IMR-90 (cell line): ENCODE results near the gene DYTN. TPM values are rescaled to one million over a fixed set of nuclear protein-coding genes. Genes with fewer than 3 reads are reported as not detected.

Source experiments
- ATAC-seq: fragments of 200-7000 bp; cut with Tn5 transposase; 2 replicates; pipeline ENCODE4 v1.9.1; 2020; ENCODE audit warnings: low read depth, mild to moderate bottlenecking, moderate library complexity
- BruUV-seq: library from RNA; stranded (reverse); fragments of 400-500 nt; replicated peaks from 2 replicates; lab custom pipeline; 2021; lab: Mats Ljungman, UMichigan
- CTCF ChIA-PET: fragments of 300-600 bp; formaldehyde crosslinking; extraction: SDS; loops from one replicate; lab custom pipeline; 2021; ENCODE audit warnings: antibody characterized with exemption; lab: Yijun Ruan, JAX
- POLR2A ChIA-PET: fragments of 300-600 bp; sonication (Branson Sonifier 250); formaldehyde crosslinking; loops from one replicate; lab custom pipeline; 2022; ENCODE audit warnings: antibody characterized with exemption; ENCODE audit not compliant: unreplicated experiment; lab: Charles Lee
- DNase-seq: peaks from one replicate; pipeline ENCODE4 v3.0.0; 2013
- H2AFZ ChIP-seq: replicated peaks from 2 replicates; pipeline ENCODE3; 2013; ENCODE audit warnings: low read length, mild to moderate bottlenecking; ENCODE audit not compliant: poor library complexity
- H2AK5ac ChIP-seq: 2 replicates; pipeline ENCODE4 v1.6.1; 2013; ENCODE audit warnings: low read depth, low read length, inconsistent platforms
- H2AK9ac ChIP-seq: replicated peaks from 2 replicates; pipeline ENCODE3; 2013; ENCODE audit warnings: mild to moderate bottlenecking, low read depth, low read length, moderate library complexity; ENCODE audit not compliant: poor library complexity
- H2BK120ac ChIP-seq: 2 replicates; pipeline ENCODE4 v1.6.1; 2013; ENCODE audit warnings: low read depth, low read length, inconsistent platforms
- H2BK15ac ChIP-seq: 3 replicates; pipeline ENCODE4 v1.6.1; 2013; ENCODE audit warnings: low read depth, low read length, inconsistent platforms
- H2BK20ac ChIP-seq: 2 replicates; pipeline ENCODE4 v1.6.1; 2013; ENCODE audit warnings: low read depth, mild to moderate bottlenecking, inconsistent platforms, low read length, moderate library complexity
- H2BK5ac ChIP-seq: 2 replicates; pipeline ENCODE4 v1.6.1; 2013; ENCODE audit warnings: mild to moderate bottlenecking, low read depth, low read length, inconsistent platforms; ENCODE audit not compliant: poor library complexity, severe bottlenecking
- H3K14ac ChIP-seq: replicated peaks from 2 replicates; pipeline ENCODE4 v1.6.1; 2013; ENCODE audit warnings: low read depth, low read length, inconsistent platforms
- H3K18ac ChIP-seq: 2 replicates; pipeline ENCODE4 v1.6.1; 2013; ENCODE audit warnings: low read depth, low read length, control low read depth
- H3K23ac ChIP-seq: 2 replicates; pipeline ENCODE4 v1.6.1; 2013; ENCODE audit warnings: low read depth, low read length, inconsistent platforms
- H3K27ac ChIP-seq: 2 replicates; pipeline ENCODE4 v1.5.1; 2013; ENCODE audit warnings: mild to moderate bottlenecking, control low read depth, low read length; ENCODE audit not compliant: insufficient read depth
- H3K27me3 ChIP-seq: 2 replicates; pipeline ENCODE4 v1.6.1; 2013; ENCODE audit warnings: low read length; ENCODE audit not compliant: control insufficient read depth, insufficient read depth
- H3K36me3 ChIP-seq: 2 replicates; pipeline ENCODE4 v1.6.1; 2013; ENCODE audit warnings: low read length, mixed read lengths; ENCODE audit not compliant: control insufficient read depth, insufficient read depth
- H3K4ac ChIP-seq: 2 replicates; pipeline ENCODE4 v1.6.1; 2013; ENCODE audit warnings: low read depth, low read length, inconsistent platforms
- H3K4me1 ChIP-seq: 2 replicates; pipeline ENCODE4 v1.6.1; 2013; ENCODE audit warnings: low read length, mixed read lengths; ENCODE audit not compliant: control insufficient read depth, insufficient read depth
- H3K4me2 ChIP-seq: 2 replicates; pipeline ENCODE4 v1.6.1; 2013; ENCODE audit warnings: low read depth, mild to moderate bottlenecking, control low read depth, low read length, moderate library complexity
- H3K4me3 ChIP-seq: 2 replicates; pipeline ENCODE4 v1.5.1; 2013; ENCODE audit warnings: low read depth, mild to moderate bottlenecking, control low read depth, low read length, moderate library complexity; ENCODE audit not compliant: insufficient read depth
- H3K56ac ChIP-seq: 2 replicates; pipeline ENCODE4 v1.6.1; 2013; ENCODE audit warnings: low read length, inconsistent platforms; ENCODE audit not compliant: insufficient read depth; ENCODE audit errors: extremely low read depth
- H3K79me1 ChIP-seq, 2 experiments: 2 replicates each; pipeline ENCODE4 v1.6.1; 2013; ENCODE audit warnings: low read length in 2 of 2, inconsistent platforms in 1 of 2, low read depth in 1 of 2
- H3K9ac ChIP-seq: 2 replicates; pipeline ENCODE4 v1.6.1; 2013; ENCODE audit warnings: low read depth, low read length, control low read depth
- H3K9me1 ChIP-seq: 2 replicates; pipeline ENCODE4 v1.6.1; 2013; ENCODE audit warnings: low read length, inconsistent platforms; ENCODE audit not compliant: insufficient read depth
- H3K9me3 ChIP-seq: 2 replicates; pipeline ENCODE4 v1.6.1; 2013; ENCODE audit warnings: low read length; ENCODE audit not compliant: control insufficient read depth, insufficient read depth
- H4K20me1 ChIP-seq: 2 replicates; pipeline ENCODE4 v1.6.1; 2013; ENCODE audit warnings: low read length, inconsistent platforms; ENCODE audit not compliant: insufficient read depth
- H4K5ac ChIP-seq: 2 replicates; pipeline ENCODE4 v1.6.1; 2013; ENCODE audit warnings: mild to moderate bottlenecking, low read depth, low read length, control low read depth
- H4K8ac ChIP-seq, 2 experiments: 2 replicates each; pipeline ENCODE4 v1.6.1; 2013; ENCODE audit warnings: low read depth in 2 of 2, low read length in 2 of 2, control low read depth in 1 of 2, inconsistent platforms in 1 of 2
- H4K91ac ChIP-seq: 2 replicates; pipeline ENCODE4 v1.6.1; 2013; ENCODE audit warnings: low read depth, low read length, inconsistent platforms; ENCODE audit not compliant: insufficient read depth
- BHLHE40 ChIP-seq: fragments of 150-350 bp; IDR thresholded peaks from 2 replicates; pipeline ENCODE4 v1.6.1; 2016; ENCODE audit warnings: mild to moderate bottlenecking, low read depth, low read length
- CEBPB ChIP-seq: IDR thresholded peaks from 2 replicates; pipeline ENCODE4 v1.6.1; 2012; ENCODE audit warnings: low read depth, low read length, improper control_type of control experiment
- CHD1 ChIP-seq: IDR thresholded peaks from 2 replicates; pipeline ENCODE4 v1.6.1; 2012; ENCODE audit warnings: low read depth, low read length, improper control_type of control experiment
- CTCF ChIP-seq: conservative IDR thresholded peaks from 2 replicates; pipeline ENCODE4 v1.5.1; 2012; ENCODE audit warnings: mild to moderate bottlenecking, low read depth, low read length, improper control_type of control experiment
- ELK1 ChIP-seq: fragments of 150-350 bp; IDR thresholded peaks from 2 replicates; pipeline ENCODE4 v1.6.1; 2016; ENCODE audit warnings: low read depth, mild to moderate bottlenecking, low read length, moderate library complexity, borderline replicate concordance
- FOS ChIP-seq: fragments of 150-350 bp; IDR thresholded peaks from 2 replicates; pipeline ENCODE4 v1.6.1; 2016; ENCODE audit warnings: low read depth, low read length
- MAFK ChIP-seq: IDR thresholded peaks from 2 replicates; pipeline ENCODE4 v1.6.1; 2012; ENCODE audit warnings: low read depth, low read length, improper control_type of control experiment
- MAZ ChIP-seq: IDR thresholded peaks from 2 replicates; pipeline ENCODE4 v1.6.1; 2012; ENCODE audit warnings: low read depth, mild to moderate bottlenecking, low read length, improper control_type of control experiment, moderate library complexity, borderline replicate concordance
- MXI1 ChIP-seq: IDR thresholded peaks from 2 replicates; pipeline ENCODE4 v1.6.1; 2012; ENCODE audit warnings: low read depth, mild to moderate bottlenecking, low read length, moderate library complexity, borderline replicate concordance
- NFE2L2 ChIP-seq: fragments of 150-350 bp; IDR thresholded peaks from 2 replicates; pipeline ENCODE4 v1.6.1; 2016; ENCODE audit warnings: low read depth, mild to moderate bottlenecking, low read length
- POLR2A ChIP-seq: IDR thresholded peaks from 2 replicates; pipeline ENCODE4 v1.6.1; 2012; ENCODE audit warnings: mild to moderate bottlenecking, low read depth, low read length
- RAD21 ChIP-seq: IDR thresholded peaks from 2 replicates; pipeline ENCODE4 v1.6.1; 2012; ENCODE audit warnings: low read length, improper control_type of control experiment
- RCOR1 ChIP-seq: IDR thresholded peaks from 2 replicates; pipeline ENCODE4 v1.6.1; 2012; ENCODE audit warnings: mild to moderate bottlenecking, low read length, improper control_type of control experiment; ENCODE audit not compliant: insufficient replicate concordance
- RFX5 ChIP-seq: IDR thresholded peaks from 2 replicates; pipeline ENCODE4 v1.8.0; 2012; ENCODE audit warnings: low read depth, mild to moderate bottlenecking, low read length, moderate library complexity
- SMC3 ChIP-seq: fragments of 150-350 bp; IDR thresholded peaks from 2 replicates; pipeline ENCODE4 v1.6.1; 2016; ENCODE audit warnings: low read depth, mild to moderate bottlenecking, antibody characterized with exemption, low read length, moderate library complexity
- USF2 ChIP-seq: fragments of 150-350 bp; IDR thresholded peaks from 2 replicates; pipeline ENCODE4 v1.6.1; 2017; ENCODE audit warnings: mild to moderate bottlenecking, antibody characterized with exemption, low read length, low read depth
- WGBS, 2 experiments: methylation state at CpG; one replicate each; pipeline versions ENCODE4 v1.1.5 to v1.1.7; 2013; ENCODE audit warnings: missing lambda C conversion rate in 2 of 2; ENCODE audit not compliant: insufficient read length in 1 of 2; ENCODE audit errors: extremely low coverage in 2 of 2; 5-methylcytosine and 5-hydroxymethylcytosine counted together
- dilution Hi-C: fragments of 300-500 bp; cut with HindIII; formaldehyde crosslinking; loops from one replicate; pipeline ENCODE4 v1.14.3; 2018; ENCODE audit warnings: low sequenced_read_pairs; ENCODE audit not compliant: unreplicated experiment
- in situ Hi-C: fragments of 300-500 bp; cut with MboI; formaldehyde crosslinking; loops from 3 replicates; pipeline ENCODE4 v1.14.3; 2019; ENCODE audit warnings: low sequenced_read_pairs, inconsistent platforms, mixed read lengths
- intact Hi-C: fragments of 100-400 bp; cut with micrococcal nuclease; formaldehyde crosslinking; loops from 2 replicates; pipeline ENCODE4 v1.10.0; 2022
- polyA plus RNA-seq, 3 experiments: library from polyadenylated mRNA; depleted of rRNA; stranded (reverse); fragments of >200 nt; gene quantifications; 2 replicates each; pipeline ENCODE4 v1.2.3, GENCODE V29; 2012; ENCODE audit warnings: low replicate concordance in 1 of 3
- total RNA-seq: library from RNA; depleted of rRNA; stranded (reverse); fragments of >200 nt; gene quantifications from 2 replicates; pipeline ENCODE4 v1.2.3, GENCODE V29; 2012

DYTN gene
- total and polyA plus RNA-seq, 2 of the 4 experiments (the other 2 are of a cell fraction): not detected

GRCh38 chr2:206698811-206699210 lies 19.4 kb downstream of the DYTN start:
- H2BK15ac ChIP-seq: no peak overlapping the region
- no peak for ATAC-seq
- no peak overlapping the region for H3K9ac ChIP-seq
- H3K27ac ChIP-seq: no peak overlapping the region
- H2AK5ac ChIP-seq: no peak overlapping the region
- no peaks in the 10 kb centered on the region for H3K9me1 ChIP-seq
- dilution Hi-C loops (no loop called here), intact Hi-C loops (loop anchor here (10.0 kb wide), 2 partner anchors 926 to 1036 kb away; partner anchors contain the start of gene METTL21A), in situ Hi-C loops (loop anchor here (10.0 kb wide), 1 partner anchor 776 kb away; no protein-coding TSS in a partner anchor)
- H2BK20ac ChIP-seq: no peak overlapping the region
- no peak overlapping the region for H3K56ac ChIP-seq
- H3K4me1 ChIP-seq: no peaks in the 10 kb centered on the region
- peaks cover 3% of the 10 kb centered on the region for H3K27me3 ChIP-seq
- no peak overlapping the region for H3K14ac ChIP-seq
- H3K9me3 ChIP-seq: no peaks in the 10 kb centered on the region
- H3K36me3 ChIP-seq: no peaks in the 10 kb centered on the region
- no peak overlapping the region for H2BK5ac ChIP-seq
- H3K4ac ChIP-seq: no peak overlapping the region
- H2AFZ ChIP-seq: no peak overlapping the region
- no CpG with 5 or more reads among the region's 3 CpGs for WGBS, 2 experiments
- no peaks in the 10 kb centered on the region for H4K20me1 ChIP-seq
- H3K79me1 ChIP-seq: no peaks in the 10 kb centered on the region
- H3K4me3 ChIP-seq: no peak overlapping the region
- no peak overlapping the region for H4K5ac ChIP-seq
- CTCF ChIA-PET: interaction anchor here (1.8 kb wide), 1 partner anchor 84 kb away, joined by 5 read pairs; no protein-coding TSS in a partner anchor
- H4K8ac ChIP-seq: no peak overlapping the region
- no peak overlapping the region for H3K4me2 ChIP-seq
- H4K91ac ChIP-seq: no peak overlapping the region
- no peak for DNase-seq
- no peak overlapping the region for H3K23ac ChIP-seq
- no peak overlapping the region for H2AK9ac ChIP-seq
- TF ChIP-seq BHLHE40 (no peak), CTCF (no peak), RAD21 (no peak), MAFK (no peak), USF2 (no peak), MAZ (no peak), RCOR1 (no peak), POLR2A (no peak), NFE2L2 (no peak), FOS (no peak), CHD1 (no peak), ELK1 (no peak), MXI1 (no peak), RFX5 (no peak), SMC3 (no peak), CEBPB (no peak)
- H2BK120ac ChIP-seq: no peak overlapping the region
- no peak overlapping the region for H3K18ac ChIP-seq
- POLR2A ChIA-PET: no interaction called here
- no TSS peak for BruUV-seq
